Stimulated activated naive B cell treated with anti-CD40 and anti-IgM and Interleukin-4, amounts not matched to agents 10 μg/mL and 1 μg/mL and 100 μg/mL, for 72 hours (primary cell): Measurements from ENCODE around the gene NUP54.
A peak's percentile ranks its signal among the peaks of the same experiment; 100 is the strongest.

Experiments
- ATAC-seq, 2 donors: fragments of 150-1000 bp; cut with Tn5 transposase; replicated peaks; 2 replicates each; pipeline ENCODE4 v1.10.0; 2021; ENCODE audit warnings: moderate library complexity in 1 of 2
- DNase-seq: peaks from one replicate; pipeline ENCODE4 v3.0.0; 2021
- H3K27ac Mint-ChIP-seq: one replicate; pipeline ENCODE4 v1.8.0; 2022; ENCODE audit warnings: mild to moderate bottlenecking, mixed read lengths
- H3K27me3 Mint-ChIP-seq, 2 donors: one replicate each; pipeline ENCODE4 v1.8.0; 2022; ENCODE audit warnings: mixed read lengths in 2 of 2
- H3K36me3 Mint-ChIP-seq, 2 donors: one replicate each; pipeline ENCODE4 v1.8.0; 2022; ENCODE audit warnings: mixed read lengths in 2 of 2, mild to moderate bottlenecking in 1 of 2
- H3K4me1 Mint-ChIP-seq, 2 donors: one replicate each; pipeline ENCODE4 v1.8.0; 2022; ENCODE audit warnings: mixed read lengths in 2 of 2, mild to moderate bottlenecking in 1 of 2
- H3K4me3 Mint-ChIP-seq, 2 donors: one replicate each; pipeline ENCODE4 v1.8.0; 2022; ENCODE audit warnings: mild to moderate bottlenecking in 2 of 2, mixed read lengths in 2 of 2, moderate library complexity in 1 of 2
- H3K9me3 Mint-ChIP-seq, 2 donors: one replicate each; pipeline ENCODE4 v1.8.0; 2022; ENCODE audit warnings: mixed read lengths in 2 of 2, mild to moderate bottlenecking in 1 of 2

NUP54 gene

DNA sequence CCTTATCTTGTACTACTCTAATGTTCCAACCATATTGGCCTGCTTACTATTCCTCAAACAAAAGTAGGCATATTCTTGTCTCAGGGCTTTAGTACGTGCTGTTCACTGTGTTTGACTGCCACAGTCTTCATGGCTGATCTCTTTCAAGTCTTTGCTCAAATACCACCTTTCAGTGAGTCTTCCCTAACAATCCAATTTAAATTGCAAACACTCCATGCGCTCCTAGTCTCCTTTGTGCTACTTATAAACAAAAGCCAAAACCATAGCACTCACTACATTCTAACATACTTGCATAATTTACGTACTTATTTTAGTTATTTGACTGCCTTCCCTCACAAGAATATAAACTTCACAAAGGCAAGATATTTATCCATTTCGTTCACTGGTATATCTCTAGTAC lies 75.4 kb downstream of the NUP54 start:
- no peaks in the 10 kb centered on the region for H3K9me3 Mint-ChIP-seq

GRCh38 chr4:76067652-76068286 lies 80.4 kb downstream of the NUP54 start:
- Mint-ChIP-seq H3K4me1 (peaks cover 2 to 4% of the 10 kb centered on the region in 2 donors), H3K27ac (no peak overlapping the region), H3K9me3 (no peaks in the 10 kb centered on the region), H3K4me3 (no peak overlapping the region), H3K36me3 (no peaks in the 10 kb centered on the region), H3K27me3 (no peaks in the 10 kb centered on the region)
- ATAC-seq = peak; percentile 91 to 96
- DNase-seq = peak; percentile 52

More for the DNA sequence above, 75.4 kb downstream of the NUP54 start:
- H3K27ac Mint-ChIP-seq = no peak overlapping the region
- no peaks in the 10 kb centered on the region for H3K36me3 Mint-ChIP-seq
- ATAC-seq (no peak), DNase-seq (no peak)
- no peak overlapping the region for H3K4me3 Mint-ChIP-seq
- H3K4me1 Mint-ChIP-seq = no peaks in the 10 kb centered on the region
- H3K27me3 Mint-ChIP-seq = no peaks in the 10 kb centered on the region

GRCh38 chr4:76066546-76066945 lies 81.7 kb downstream of the NUP54 start:
- H3K36me3 Mint-ChIP-seq = no peaks in the 10 kb centered on the region
- no peaks in the 10 kb centered on the region for H3K9me3 Mint-ChIP-seq
- no peak for ATAC-seq
- no peaks in the 10 kb centered on the region for H3K27me3 Mint-ChIP-seq
- H3K4me1 Mint-ChIP-seq = peaks cover 6 to 14% of the 10 kb centered on the region in 2 donors
- H3K27ac Mint-ChIP-seq = no peak overlapping the region
- no peak overlapping the region for H3K4me3 Mint-ChIP-seq
- DNase-seq = no peak
